ENCODE data around the gene ACSM3.

ACSM3 gene

GRCh38 chr16:20789130-20789529 is 25.3 kb downstream of the ACSM3 start:
- H2AFZ ChIP-seq (ENCODE audit: low read length), result no peak overlapping the region
- no peaks in the 10 kb centered on the region for H3K27me3 ChIP-seq (ENCODE audit: control insufficient read depth in 3 of 3, insufficient read depth in 3 of 3, low read depth in 1 of 3, low read length in 3 of 3)
- no peak overlapping the region for H3K27ac ChIP-seq (replicated peaks; ENCODE audit: low read length)
- H3K4ac ChIP-seq (ENCODE audit: low read length), result no peak overlapping the region
- no peak overlapping the region for H3K23ac ChIP-seq (ENCODE audit: low read depth, low read length, poor library complexity)
- no peak overlapping the region for H4K91ac ChIP-seq (ENCODE audit: low read depth, low read length, poor library complexity)
- no peaks in the 10 kb centered on the region for H3K79me1 ChIP-seq (ENCODE audit: low read depth, low read length)
- no peak overlapping the region for H2BK15ac ChIP-seq (ENCODE audit: low read length)
- H3K18ac ChIP-seq (ENCODE audit: low read length), result no peak overlapping the region
- no peak for DNase-seq (ENCODE audit: low spot score)
- H2BK12ac ChIP-seq (ENCODE audit: low read length), result no peak overlapping the region
- no peak overlapping the region for H3K4me2 ChIP-seq (ENCODE audit: insufficient read depth, low read length, poor library complexity, severe bottlenecking)
- no peak overlapping the region for H3K4me3 ChIP-seq (ENCODE audit: low read length in 2 of 2)
- H2AK5ac ChIP-seq (ENCODE audit: low read depth, low read length), result no peak overlapping the region
- H3K9ac ChIP-seq (ENCODE audit: low read depth, low read length, poor library complexity), result no peak overlapping the region
- no peak overlapping the region for H2BK120ac ChIP-seq (ENCODE audit: low read depth, low read length)
- no peaks in the 10 kb centered on the region for H3K9me3 ChIP-seq (replicated peaks in 1 of 2; ENCODE audit: control insufficient read depth in 2 of 2, insufficient read depth in 1 of 2, low read depth in 1 of 2, low read length in 2 of 2)
- no peak overlapping the region for H2BK5ac ChIP-seq (ENCODE audit: low read length)
- H3K14ac ChIP-seq (ENCODE audit: low read length), result no peak overlapping the region
- H3K36me3 ChIP-seq (replicated peaks in 1 of 2; ENCODE audit: control insufficient read depth in 2 of 2, insufficient read depth in 2 of 2, low read length in 2 of 2), result no peaks in the 10 kb centered on the region
- no peak overlapping the region for H4K8ac ChIP-seq (ENCODE audit: low read depth, low read length)
- peaks cover 0 to 2% of the 10 kb centered on the region in 2 donors for H3K4me1 ChIP-seq (ENCODE audit: control insufficient read depth in 2 of 2, insufficient read depth in 1 of 2, low read depth in 1 of 2, low read length in 2 of 2)

- H2AFZ ChIP-seq (ENCODE audit: low read length), result no peak overlapping the region
- H3K36me3 ChIP-seq (replicated peaks in 1 of 2; ENCODE audit: control insufficient read depth in 2 of 2, insufficient read depth in 2 of 2, low read length in 2 of 2), result peaks cover 0 to 22% of the 10 kb centered on the region in 2 donors
- H3K9me3 ChIP-seq (replicated peaks in 1 of 2; ENCODE audit: control insufficient read depth in 2 of 2, insufficient read depth in 1 of 2, low read depth in 1 of 2, low read length in 2 of 2), result no peaks in the 10 kb centered on the region
- H3K27me3 ChIP-seq (ENCODE audit: control insufficient read depth in 3 of 3, insufficient read depth in 3 of 3, low read depth in 1 of 3, low read length in 3 of 3), result no peaks in the 10 kb centered on the region
- no peak overlapping the region for H3K18ac ChIP-seq (ENCODE audit: low read length)
- no peaks in the 10 kb centered on the region for H3K79me1 ChIP-seq (ENCODE audit: low read depth, low read length)
- H2AK5ac ChIP-seq (ENCODE audit: low read depth, low read length), result no peak overlapping the region
- no peak overlapping the region for H3K4me3 ChIP-seq (ENCODE audit: low read length in 2 of 2)
- no peak overlapping the region for H4K8ac ChIP-seq (ENCODE audit: low read depth, low read length)
- no peak overlapping the region for H3K4ac ChIP-seq (ENCODE audit: low read length)
- H2BK120ac ChIP-seq (ENCODE audit: low read depth, low read length), result no peak overlapping the region
- H2BK15ac ChIP-seq (ENCODE audit: low read length), result no peak overlapping the region
- no peak overlapping the region for H3K27ac ChIP-seq (replicated peaks; ENCODE audit: low read length)
- no peak overlapping the region for H3K9ac ChIP-seq (ENCODE audit: low read depth, low read length, poor library complexity)
- no peak overlapping the region for H2BK5ac ChIP-seq (ENCODE audit: low read length)
- no peak for DNase-seq (ENCODE audit: low spot score)
- no peak overlapping the region for H3K4me2 ChIP-seq (ENCODE audit: insufficient read depth, low read length, poor library complexity, severe bottlenecking)
- H2BK12ac ChIP-seq (ENCODE audit: low read length), result no peak overlapping the region
- H3K4me1 ChIP-seq (ENCODE audit: control insufficient read depth in 2 of 2, insufficient read depth in 1 of 2, low read depth in 1 of 2, low read length in 2 of 2), result peaks cover 0 to 2% of the 10 kb centered on the region in 2 donors
- no peak overlapping the region for H3K23ac ChIP-seq (ENCODE audit: low read depth, low read length, poor library complexity)
- no CpG with 5 or more reads among the region's 5 CpGs for WGBS, 2 donors (ENCODE audit: extremely low coverage in 2 of 2, insufficient read length in 2 of 2, insufficient replicate concordance in 1 of 2)
- no peak overlapping the region for H4K91ac ChIP-seq (ENCODE audit: low read depth, low read length, poor library complexity)
- H3K14ac ChIP-seq (ENCODE audit: low read length), result no peak overlapping the region
Measured at GRCh38 chr16:20791923-20792612, 28.3 kb downstream of the ACSM3 start.

GRCh38 chr16:20798364-20798763 is 34.5 kb downstream of the ACSM3 start:
- H2BK5ac ChIP-seq (ENCODE audit: low read length), result no peak overlapping the region
- H2BK15ac ChIP-seq (ENCODE audit: low read length), result no peak overlapping the region
- no peak overlapping the region for H3K4me3 ChIP-seq (ENCODE audit: low read length in 2 of 2)
- H4K91ac ChIP-seq (ENCODE audit: low read depth, low read length, poor library complexity), result no peak overlapping the region
- no peak overlapping the region for H3K4ac ChIP-seq (ENCODE audit: low read length)
- no peak for DNase-seq (ENCODE audit: low spot score)
- no peak overlapping the region for H2BK12ac ChIP-seq (ENCODE audit: low read length)
- H3K27ac ChIP-seq (replicated peaks; ENCODE audit: low read length), result no peak overlapping the region
- H3K18ac ChIP-seq (ENCODE audit: low read length), result no peak overlapping the region
- no peak overlapping the region for H2AK5ac ChIP-seq (ENCODE audit: low read depth, low read length)
- no peaks in the 10 kb centered on the region for H3K4me1 ChIP-seq (ENCODE audit: control insufficient read depth in 2 of 2, insufficient read depth in 1 of 2, low read depth in 1 of 2, low read length in 2 of 2)
- no CpG with 5 or more reads among the region's 2 CpGs for WGBS, 2 donors (ENCODE audit: extremely low coverage in 2 of 2, insufficient read length in 2 of 2, insufficient replicate concordance in 1 of 2)
- no peaks in the 10 kb centered on the region for H3K27me3 ChIP-seq (ENCODE audit: control insufficient read depth in 3 of 3, insufficient read depth in 3 of 3, low read depth in 1 of 3, low read length in 3 of 3)
- no peak overlapping the region for H2BK120ac ChIP-seq (ENCODE audit: low read depth, low read length)
- H2AFZ ChIP-seq (ENCODE audit: low read length), result no peak overlapping the region
- H3K9me3 ChIP-seq (replicated peaks in 1 of 2; ENCODE audit: control insufficient read depth in 2 of 2, insufficient read depth in 1 of 2, low read depth in 1 of 2, low read length in 2 of 2), result no peaks in the 10 kb centered on the region
- no peak overlapping the region for H3K14ac ChIP-seq (ENCODE audit: low read length)
- no peak overlapping the region for H3K9ac ChIP-seq (ENCODE audit: low read depth, low read length, poor library complexity)
- no peaks in the 10 kb centered on the region for H3K79me1 ChIP-seq (ENCODE audit: low read depth, low read length)
- no peak overlapping the region for H3K23ac ChIP-seq (ENCODE audit: low read depth, low read length, poor library complexity)
- H3K36me3 ChIP-seq (replicated peaks in 1 of 2; ENCODE audit: control insufficient read depth in 2 of 2, insufficient read depth in 2 of 2, low read length in 2 of 2), result peaks cover 4 to 85% of the 10 kb centered on the region in 2 donors
- H3K4me2 ChIP-seq (ENCODE audit: insufficient read depth, low read length, poor library complexity, severe bottlenecking), result no peak overlapping the region
- no peak overlapping the region for H4K8ac ChIP-seq (ENCODE audit: low read depth, low read length)

- Histone ChIP-seq H2AK5ac (ENCODE audit: low read depth, low read length) (no peak overlapping the region), H3K27me3 (ENCODE audit: control insufficient read depth in 3 of 3, insufficient read depth in 3 of 3, low read depth in 1 of 3, low read length in 3 of 3) (no peaks in the 10 kb centered on the region), H3K4me2 (ENCODE audit: insufficient read depth, low read length, poor library complexity, severe bottlenecking) (no peak overlapping the region), H3K9me3 (replicated peaks in 1 of 2; ENCODE audit: control insufficient read depth in 2 of 2, insufficient read depth in 1 of 2, low read depth in 1 of 2, low read length in 2 of 2) (no peaks in the 10 kb centered on the region), H3K23ac (ENCODE audit: low read depth, low read length, poor library complexity) (no peak overlapping the region), H2AFZ (ENCODE audit: low read length) (no peak overlapping the region), H4K91ac (ENCODE audit: low read depth, low read length, poor library complexity) (no peak overlapping the region), H2BK15ac (ENCODE audit: low read length) (no peak overlapping the region), H2BK5ac (ENCODE audit: low read length) (no peak overlapping the region), H2BK120ac (ENCODE audit: low read depth, low read length) (no peak overlapping the region), H2BK12ac (ENCODE audit: low read length) (no peak overlapping the region), H4K8ac (ENCODE audit: low read depth, low read length) (no peak overlapping the region), H3K4me1 (ENCODE audit: control insufficient read depth in 2 of 2, insufficient read depth in 1 of 2, low read depth in 1 of 2, low read length in 2 of 2) (no peaks in the 10 kb centered on the region), H3K18ac (ENCODE audit: low read length) (no peak overlapping the region), H3K79me1 (ENCODE audit: low read depth, low read length) (no peaks in the 10 kb centered on the region), H3K4ac (ENCODE audit: low read length) (no peak overlapping the region), H3K14ac (ENCODE audit: low read length) (no peak overlapping the region), H3K36me3 (replicated peaks in 1 of 2; ENCODE audit: control insufficient read depth in 2 of 2, insufficient read depth in 2 of 2, low read length in 2 of 2) (peaks cover 4 to 91% of the 10 kb centered on the region in 2 donors), H3K27ac (replicated peaks; ENCODE audit: low read length) (no peak overlapping the region), H3K4me3 (ENCODE audit: low read length in 2 of 2) (no peak overlapping the region), H3K9ac (ENCODE audit: low read depth, low read length, poor library complexity) (no peak overlapping the region)
- no CpG with 5 or more reads among the region's 2 CpGs for WGBS, 2 donors (ENCODE audit: extremely low coverage in 2 of 2, insufficient read length in 2 of 2, insufficient replicate concordance in 1 of 2)
- DNase-seq (ENCODE audit: low spot score), result no peak
Measured at GRCh38 chr16:20799599-20799998, 35.8 kb downstream of the ACSM3 start.

Measured in neuronal stem cell (in vitro differentiated cells).